Prostate gland (tissue), 2 donors: ENCODE measurements around the gene KCNIP3. TPM values are rescaled to one million over a fixed set of nuclear protein-coding genes. Genes with fewer than 3 reads are reported as not detected.

Experiments
- DNase-seq: peaks from one replicate; pipeline ENCODE4 v3.0.0-alpha.2; 2019; ENCODE audit warnings: low spot score
- H3K27ac ChIP-seq, 2 donors: fragments of 200-600 bp; sonication (generic); 2 replicates each; pipeline ENCODE4 v1.5.1; 2017 to 2019
- H3K27me3 ChIP-seq: fragments of 200-600 bp; sonication (generic); replicated peaks from 2 replicates; pipeline ENCODE4 v1.5.1; 2019; ENCODE audit not compliant: insufficient read depth
- H3K36me3 ChIP-seq, 2 donors: fragments of 200-600 bp; sonication (generic); 1 replicate in 1 of 2; 2 replicates in 1 of 2; pipeline versions ENCODE4 v1.5.1 to v1.8.1; 2017 to 2019
- H3K4me1 ChIP-seq: fragments of 200-600 bp; sonication (generic); replicated peaks from 2 replicates; pipeline ENCODE4 v1.5.1; 2019
- H3K4me3 ChIP-seq, 2 donors: fragments of 200-600 bp; sonication (generic); 2 replicates each; pipeline ENCODE4 v1.5.1; 2017 to 2019
- H3K9me3 ChIP-seq: fragments of 200-600 bp; sonication (generic); 2 replicates; pipeline ENCODE4 v1.5.1; 2017
- POLR2A ChIP-seq: fragments of 450-650 bp; IDR thresholded peaks from one replicate; pipeline ENCODE4 v1.6.1; 2016; ENCODE audit warnings: antibody characterized with exemption, mild to moderate bottlenecking
- POLR2AphosphoS5 ChIP-seq: sonication (generic); formaldehyde crosslinking; IDR thresholded peaks from one replicate; pipeline ENCODE4 v1.6.1; 2017; ENCODE audit warnings: antibody characterized with exemption
- WGBS: methylation state at CpG from one replicate; pipeline ENCODE4 v1.1.5; 2018; 5-methylcytosine and 5-hydroxymethylcytosine counted together
- intact Hi-C: fragments of 100-400 bp; cut with DNase I; formaldehyde crosslinking; loops from one replicate; pipeline ENCODE4 v1.14.2; 2022
- total RNA-seq, 2 donors: library from RNA; depleted of rRNA; stranded (reverse); fragments of >200 nt; gene quantifications; one replicate each; pipeline ENCODE4 v1.1.0, GENCODE V29; 2016
- TF ChIP-seq, protein P1 (sequence below), 4 experiments: fragments of 200-600 bp in 2 of 4; fragments of 450-650 bp in 2 of 4; sonication (generic) in 2 of 4; IDR thresholded peaks; 1 replicate in 3 of 4; 2 replicates in 1 of 4; pipeline ENCODE4 v1.5.1; 2016 to 2019; ENCODE audit warnings: antibody characterized with exemption in 4 of 4, mild to moderate bottlenecking in 2 of 4, moderate library complexity in 2 of 4

The KCNIP3 gene
- total RNA-seq, 2 donors from 2014 or later, result 5.1 to 63.8 TPM

DNA sequence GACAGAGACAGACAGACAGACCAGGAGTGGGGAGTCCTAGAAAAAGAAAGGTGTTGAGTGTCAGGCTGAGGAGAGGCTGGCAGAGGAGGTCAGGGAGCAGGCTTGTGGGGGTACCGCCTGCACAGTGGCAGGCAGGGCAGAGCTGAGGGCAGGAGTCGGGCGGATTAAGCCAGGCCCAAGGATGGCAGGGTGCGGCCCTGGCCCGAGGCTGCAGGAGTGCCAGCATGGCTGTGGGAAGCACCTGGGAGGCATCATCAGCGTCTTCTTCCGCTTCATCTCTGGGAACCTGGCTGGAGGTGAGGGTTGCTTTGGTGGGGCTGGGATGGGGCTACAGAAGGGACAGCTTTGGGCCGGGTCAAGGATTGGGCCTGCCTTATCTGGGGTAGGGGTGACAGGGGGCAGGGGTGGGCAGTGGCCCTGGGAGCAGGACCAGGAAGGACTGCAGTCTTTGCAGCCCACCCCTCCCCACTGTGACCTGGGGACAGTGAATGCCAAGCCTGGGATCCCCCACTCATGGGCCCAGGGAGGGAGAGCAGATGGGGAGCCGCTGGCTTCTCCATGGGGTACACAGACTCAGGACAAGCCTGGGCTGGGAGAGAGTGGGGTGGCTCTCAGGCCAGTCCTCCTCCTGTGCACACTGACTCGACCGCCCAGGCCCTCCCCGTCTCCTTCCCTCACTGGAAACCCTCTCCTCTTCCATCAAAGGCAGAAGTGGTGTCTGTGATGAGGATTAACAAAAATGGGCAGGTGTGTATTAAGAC, 20.7 kb downstream of the KCNIP3 start:
- H3K4me3 ChIP-seq, result no peak overlapping the region
- H3K36me3 ChIP-seq, result no peaks in the 10 kb centered on the region
- H3K27ac ChIP-seq, result no peak overlapping the region
- 90% methylated on average over 12 of the region's 12 CpGs for whole genome bisulfite sequencing
- DNase-seq, result no peak
- no peaks in the 10 kb centered on the region for H3K9me3 ChIP-seq
- TF ChIP-seq POLR2AphosphoS5 (no peak), POLR2A (no peak)
- TF ChIP-seq, protein P1, sequence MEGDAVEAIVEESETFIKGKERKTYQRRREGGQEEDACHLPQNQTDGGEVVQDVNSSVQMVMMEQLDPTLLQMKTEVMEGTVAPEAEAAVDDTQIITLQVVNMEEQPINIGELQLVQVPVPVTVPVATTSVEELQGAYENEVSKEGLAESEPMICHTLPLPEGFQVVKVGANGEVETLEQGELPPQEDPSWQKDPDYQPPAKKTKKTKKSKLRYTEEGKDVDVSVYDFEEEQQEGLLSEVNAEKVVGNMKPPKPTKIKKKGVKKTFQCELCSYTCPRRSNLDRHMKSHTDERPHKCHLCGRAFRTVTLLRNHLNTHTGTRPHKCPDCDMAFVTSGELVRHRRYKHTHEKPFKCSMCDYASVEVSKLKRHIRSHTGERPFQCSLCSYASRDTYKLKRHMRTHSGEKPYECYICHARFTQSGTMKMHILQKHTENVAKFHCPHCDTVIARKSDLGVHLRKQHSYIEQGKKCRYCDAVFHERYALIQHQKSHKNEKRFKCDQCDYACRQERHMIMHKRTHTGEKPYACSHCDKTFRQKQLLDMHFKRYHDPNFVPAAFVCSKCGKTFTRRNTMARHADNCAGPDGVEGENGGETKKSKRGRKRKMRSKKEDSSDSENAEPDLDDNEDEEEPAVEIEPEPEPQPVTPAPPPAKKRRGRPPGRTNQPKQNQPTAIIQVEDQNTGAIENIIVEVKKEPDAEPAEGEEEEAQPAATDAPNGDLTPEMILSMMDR (IDR thresholded peaks at IDR 0.05), result no peak
- intact Hi-C loops, result loop anchor here (10.0 kb wide), 1 partner anchor 123 kb away; no protein-coding TSS in a partner anchor
- H3K4me1 ChIP-seq, result no peaks in the 10 kb centered on the region
- H3K27me3 ChIP-seq, result no peaks in the 10 kb centered on the region

DNA sequence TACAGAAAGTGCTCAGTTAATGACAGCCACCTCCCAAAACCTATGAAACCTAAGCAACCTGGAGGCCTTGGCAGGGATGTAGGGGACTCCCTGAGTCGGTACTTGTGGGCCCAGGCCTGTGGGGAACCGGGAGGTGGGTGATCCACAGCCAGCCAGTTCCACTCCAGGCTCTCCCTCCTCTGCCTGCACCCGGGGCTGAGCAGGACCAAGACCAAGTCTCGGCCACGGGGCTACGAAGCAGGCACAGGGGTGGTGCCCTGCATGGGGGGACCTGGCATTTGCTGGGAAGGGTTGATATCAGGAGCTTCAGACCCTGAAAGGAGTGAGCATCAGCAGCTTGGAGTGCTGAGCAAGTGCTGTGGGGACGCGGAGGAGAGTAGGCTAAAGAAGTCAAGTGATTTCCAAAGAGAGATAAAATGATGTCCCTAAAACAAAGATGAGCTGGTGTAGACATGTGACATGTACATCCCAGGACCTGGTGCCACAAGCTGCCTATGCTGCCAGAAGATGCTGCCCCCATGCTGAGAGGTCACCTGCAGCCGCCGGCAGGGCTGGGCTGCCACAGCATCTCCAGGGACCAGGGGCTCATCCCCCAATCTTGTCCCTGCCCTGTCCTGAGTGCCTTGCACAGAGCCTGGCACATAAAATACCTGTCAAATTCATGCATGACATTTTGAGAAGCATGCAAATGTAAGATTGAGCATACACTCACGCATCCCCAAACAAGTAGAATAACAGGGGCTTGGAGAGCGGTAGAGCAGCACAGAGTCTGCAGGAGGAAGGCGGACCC, 21.5 kb downstream of the KCNIP3 start:
- Histone ChIP-seq H3K27ac (no peak overlapping the region), H3K36me3 (no peaks in the 10 kb centered on the region), H3K4me1 (no peaks in the 10 kb centered on the region), H3K9me3 (no peaks in the 10 kb centered on the region), H3K27me3 (no peaks in the 10 kb centered on the region), H3K4me3 (no peak overlapping the region)
- no peak for DNase-seq
- intact Hi-C loops, result loop anchor here (10.0 kb wide), 1 partner anchor 124 kb away; no protein-coding TSS in a partner anchor
- WGBS, result 87% methylated on average over 13 of the region's 13 CpGs
- TF ChIP-seq, protein P1 (IDR thresholded peaks at IDR 0.05), result no peak
- TF ChIP-seq POLR2AphosphoS5, result no peak

DNA sequence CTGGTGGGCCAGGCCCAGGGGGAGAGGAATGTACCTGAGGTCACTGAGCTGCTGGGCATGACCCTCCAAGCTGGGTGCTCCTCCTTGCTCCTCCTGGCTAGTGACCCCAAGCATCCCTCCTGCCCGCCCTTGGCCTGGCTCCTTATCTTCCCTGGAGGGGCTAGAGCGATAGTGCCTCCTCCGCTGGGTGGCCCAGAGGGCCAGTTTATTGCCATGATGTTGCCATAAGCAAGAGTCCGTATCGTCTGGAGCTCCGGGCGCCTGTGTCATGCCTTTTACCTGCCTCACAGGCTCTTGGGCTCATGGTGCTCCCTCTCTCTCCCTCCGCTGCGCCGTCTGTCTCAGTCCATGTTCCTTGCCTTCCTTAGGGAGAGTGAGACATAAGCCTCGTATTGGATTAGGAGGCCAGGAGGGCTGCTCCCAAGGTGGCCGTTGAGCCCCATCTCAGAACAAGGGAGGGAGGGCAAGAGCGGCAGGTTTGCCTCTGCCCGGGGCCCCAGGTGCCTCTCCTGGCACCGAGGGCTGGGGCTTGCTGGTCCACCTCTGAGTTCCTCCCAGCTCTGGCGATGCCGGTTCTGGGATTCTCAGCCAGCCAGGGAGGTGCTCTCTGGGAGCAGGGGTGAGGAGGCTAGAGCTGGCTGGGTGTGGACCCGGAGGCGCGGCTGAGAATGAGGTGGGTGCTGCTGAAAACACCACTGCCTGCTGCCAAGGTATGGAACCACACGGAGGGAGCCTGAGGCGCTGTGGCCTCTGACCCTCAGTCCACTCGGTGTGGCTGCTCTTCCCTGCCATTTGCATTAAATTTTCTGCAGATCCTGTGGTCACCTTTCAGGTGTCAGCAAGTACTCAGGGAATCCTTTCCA, 22.6 kb downstream of the KCNIP3 start:
- Histone ChIP-seq H3K4me3 (no peak overlapping the region), H3K27me3 (no peaks in the 10 kb centered on the region), H3K4me1 (no peaks in the 10 kb centered on the region), H3K36me3 (no peaks in the 10 kb centered on the region), H3K9me3 (no peaks in the 10 kb centered on the region), H3K27ac (no peak overlapping the region)
- intact Hi-C loops, result loop anchor here (10.0 kb wide), 1 partner anchor 125 kb away; no protein-coding TSS in a partner anchor
- 85% methylated on average over 23 of the region's 23 CpGs for WGBS
- TF ChIP-seq POLR2AphosphoS5 (no peak), POLR2A (no peak)
- TF ChIP-seq, protein P1 (IDR thresholded peaks at IDR 0.05), result no peak
- DNase-seq, result no peak

DNA sequence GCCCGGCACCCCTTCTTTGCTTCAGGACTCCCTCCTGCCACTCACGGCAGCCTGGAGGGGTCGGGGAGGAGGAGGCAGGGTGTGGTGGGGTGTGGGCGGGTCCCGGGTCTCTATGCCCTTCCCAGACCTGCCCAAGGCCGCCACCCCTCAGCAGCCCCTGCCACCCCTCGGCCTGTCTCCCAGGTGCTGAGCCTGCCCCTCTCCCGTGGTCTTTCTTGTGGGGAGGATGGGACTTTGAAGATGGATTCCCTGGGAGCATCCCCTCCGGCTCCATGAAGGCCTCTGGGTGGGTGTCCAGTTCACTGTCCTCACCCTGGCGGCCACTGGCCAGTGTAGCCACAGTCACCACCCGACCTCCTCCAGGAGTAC, 23.2 kb downstream of the KCNIP3 start:
- H3K4me1 ChIP-seq, result no peaks in the 10 kb centered on the region
- H3K36me3 ChIP-seq, result no peaks in the 10 kb centered on the region
- no peak overlapping the region for H3K4me3 ChIP-seq
- intact Hi-C loops, result no loop called here
- no peaks in the 10 kb centered on the region for H3K27me3 ChIP-seq
- no peak for TF ChIP-seq POLR2AphosphoS5
- TF ChIP-seq POLR2A, result no peak
- TF ChIP-seq, protein P1 (IDR thresholded peaks at IDR 0.05), result no peak
- 80% methylated on average over 9 of the region's 11 CpGs for WGBS
- no peaks in the 10 kb centered on the region for H3K9me3 ChIP-seq
- DNase-seq, result no peak
- no peak overlapping the region for H3K27ac ChIP-seq
